SK-N-MC (cell line): ENCODE results near the gene GOLPH3.

Experiments
- EZH2 ChIP-seq: fragments of 200-600 bp; sonication (generic); IDR thresholded peaks from one replicate; pipeline ENCODE4 v1.6.1; 2017; ENCODE audit warnings: antibody characterized with exemption
- FOXP2 ChIP-seq: optimal IDR thresholded peaks from 2 replicates; pipeline ENCODE3; 2011; ENCODE audit warnings: mild to moderate bottlenecking, moderate library complexity; ENCODE audit not compliant: insufficient read depth; ENCODE audit errors: extremely low read length, control extremely low read depth
- POLR2AphosphoS5 ChIP-seq: IDR thresholded peaks from 2 replicates; pipeline ENCODE4 v1.6.1; 2012; ENCODE audit warnings: mild to moderate bottlenecking, low read depth, low read length, borderline replicate concordance

DNA sequence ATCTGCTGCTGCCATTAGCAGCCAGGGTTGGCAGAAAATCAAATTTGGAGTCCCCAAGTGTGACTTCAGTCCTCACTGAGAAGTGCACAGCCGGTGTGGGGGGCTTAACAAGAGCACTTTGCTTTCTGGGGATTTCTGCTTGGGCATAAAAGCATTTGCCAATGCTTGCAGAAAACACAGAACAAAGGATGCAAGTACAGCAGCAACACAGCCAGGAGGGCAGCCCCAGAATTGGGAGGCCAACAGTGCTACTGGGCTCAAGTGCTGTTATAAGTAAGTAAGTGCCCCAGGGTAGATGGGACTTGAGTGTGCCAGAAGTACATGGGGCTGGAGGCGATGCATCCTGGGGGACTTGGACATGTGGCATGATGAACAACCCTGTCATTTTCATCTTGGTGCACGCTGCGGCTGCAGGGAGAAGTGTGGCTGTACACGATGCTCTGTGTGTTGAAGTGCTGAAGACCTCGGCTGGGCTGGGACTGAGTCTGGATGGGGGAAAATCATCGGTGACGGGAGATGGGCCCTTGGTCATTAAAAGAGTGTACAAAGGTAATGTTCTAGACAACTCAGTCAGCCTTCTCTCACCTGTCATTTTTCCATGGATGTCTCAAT lies 73.3 kb downstream of the GOLPH3 start:
- TF ChIP-seq POLR2AphosphoS5 (no peak), EZH2 (no peak), FOXP2 (no peak)
